Type B pancreatic cell (in vitro differentiated cells): Measurements from ENCODE around the gene PKP3. TPM values are rescaled to one million over a fixed set of nuclear protein-coding genes. Genes with fewer than 3 reads are reported as not detected.

Experiments used
- DNase-seq: peaks from one replicate; pipeline ENCODE4 v3.0.0; 2021; ENCODE audit warnings: mixed read lengths; ENCODE audit not compliant: unreplicated experiment; ENCODE audit errors: extremely low spot score
- H3K27ac Mint-ChIP-seq: 2 replicates; pipeline ENCODE4 v1.8.0; 2021; ENCODE audit warnings: mild to moderate bottlenecking, mixed read lengths
- H3K27me3 Mint-ChIP-seq: 2 replicates; pipeline ENCODE4 v1.8.0; 2021; ENCODE audit warnings: mixed read lengths
- H3K36me3 Mint-ChIP-seq: 2 replicates; pipeline ENCODE4 v1.8.0; 2021; ENCODE audit warnings: mixed read lengths
- H3K4me1 Mint-ChIP-seq: one replicate; pipeline ENCODE4 v1.8.0; 2021; ENCODE audit warnings: mixed read lengths; ENCODE audit not compliant: unreplicated experiment
- H3K4me3 Mint-ChIP-seq: 2 replicates; pipeline ENCODE4 v1.8.0; 2021; ENCODE audit warnings: mild to moderate bottlenecking, mixed read lengths
- H3K9me3 Mint-ChIP-seq: 2 replicates; pipeline ENCODE4 v1.8.0; 2021; ENCODE audit warnings: mixed read lengths
- CTCF ChIP-seq: fragments of 200-600 bp; sonication (generic); conservative IDR thresholded peaks from 2 replicates; pipeline ENCODE4 v1.5.0; 2021; ENCODE audit warnings: antibody characterized with exemption, mild to moderate bottlenecking
- total RNA-seq: library from RNA; stranded (reverse); gene quantifications from 2 replicates; pipeline ENCODE4 v1.2.1, GENCODE V29; 2021; ENCODE audit warnings: low replicate concordance

Gene PKP3
- total RNA-seq, 1 donor from 2014 or later, result 51.6 TPM

- peaks cover 3% of the 10 kb centered on the region for H3K27me3 Mint-ChIP-seq
- H3K27ac Mint-ChIP-seq, result no peak overlapping the region
- H3K36me3 Mint-ChIP-seq, result no peaks in the 10 kb centered on the region
- TF ChIP-seq CTCF, result no peak
- peaks cover 3% of the 10 kb centered on the region for H3K9me3 Mint-ChIP-seq
- no peak for DNase-seq
- H3K4me3 Mint-ChIP-seq, result no peak overlapping the region
- H3K4me1 Mint-ChIP-seq, result peaks cover 28% of the 10 kb centered on the region
Measured at GRCh38 chr11:351411-351810, 42.6 kb upstream of the PKP3 start.

DNA sequence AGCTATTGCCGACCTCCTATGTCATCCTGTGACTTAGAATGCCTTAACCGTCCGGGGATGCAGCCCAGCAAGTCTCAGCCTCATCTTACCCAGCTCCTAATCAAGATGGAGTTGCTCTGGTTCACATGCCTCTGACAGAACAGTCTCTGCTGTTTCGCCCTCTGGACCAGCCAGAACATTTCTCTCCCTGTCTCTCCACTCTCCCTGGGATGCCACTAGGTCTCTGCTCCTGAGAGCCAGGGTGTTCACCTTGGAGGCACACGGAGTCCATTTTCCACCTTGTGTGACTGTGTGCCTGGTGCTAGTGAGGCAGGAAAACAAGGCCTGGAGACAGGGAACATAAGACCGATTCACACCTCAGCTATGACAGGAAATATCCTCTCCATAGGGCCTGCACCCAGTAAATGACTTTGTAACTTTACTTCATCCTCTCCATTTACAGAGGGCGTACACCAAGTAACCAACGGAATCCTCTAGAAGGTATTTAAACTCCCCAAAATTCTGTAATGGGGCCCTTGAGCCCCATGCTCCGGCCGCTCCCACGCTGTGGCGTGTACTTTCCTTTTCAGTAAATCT lies 41.5 kb upstream of the PKP3 start:
- Mint-ChIP-seq H3K27ac (peak overlapping the region; percentile 82), H3K27me3 (peaks cover 3% of the 10 kb centered on the region), H3K4me3 (no peak overlapping the region), H3K36me3 (no peaks in the 10 kb centered on the region), H3K4me1 (peaks cover 28% of the 10 kb centered on the region), H3K9me3 (peaks cover 3% of the 10 kb centered on the region)
- DNase-seq, result no peak
- no peak for TF ChIP-seq CTCF

DNA sequence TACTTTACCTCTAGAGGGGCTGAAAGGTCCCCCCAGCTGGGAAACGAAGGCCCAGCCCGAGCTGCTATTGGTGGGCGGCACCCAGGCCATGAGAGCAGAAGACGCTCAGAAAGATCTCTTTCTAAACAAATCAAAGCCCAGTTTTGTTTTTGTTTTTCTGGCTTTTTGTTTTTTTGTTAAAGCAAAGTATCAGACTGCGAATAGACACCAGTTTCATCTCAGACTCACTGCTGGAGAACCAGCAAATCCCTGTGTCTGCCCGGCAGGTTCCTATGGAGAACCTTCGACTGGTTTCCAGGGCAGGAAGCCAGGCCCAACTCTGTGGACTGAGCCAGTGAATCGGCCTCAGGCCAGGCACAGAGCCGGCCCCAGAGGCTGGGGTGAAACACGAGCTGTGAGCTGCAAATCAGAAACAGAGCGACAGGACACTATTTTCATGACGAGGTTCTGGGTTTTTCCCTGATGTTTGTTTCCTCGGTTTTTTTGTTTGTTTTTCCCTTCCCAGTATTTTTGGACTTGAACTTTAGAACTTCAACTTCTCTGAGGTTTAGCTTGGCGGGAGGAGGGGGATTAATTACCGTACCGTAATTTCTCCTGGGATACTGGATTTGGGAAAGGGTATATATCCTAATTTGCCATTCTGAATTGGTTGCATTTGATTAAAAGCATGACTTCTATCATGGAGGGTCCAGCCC lies 40.7 kb upstream of the PKP3 start:
- Mint-ChIP-seq H3K4me3 (peak overlapping the region; percentile 70), H3K9me3 (peaks cover 3% of the 10 kb centered on the region), H3K4me1 (peaks cover 28% of the 10 kb centered on the region), H3K27ac (peak overlapping the region; percentile 82), H3K36me3 (no peaks in the 10 kb centered on the region), H3K27me3 (peaks cover 3% of the 10 kb centered on the region)
- TF ChIP-seq CTCF, result no peak
- no peak for DNase-seq

- Mint-ChIP-seq H3K36me3 (no peaks in the 10 kb centered on the region), H3K27me3 (peaks cover 7% of the 10 kb centered on the region), H3K4me1 (peaks cover 22% of the 10 kb centered on the region), H3K27ac (peak overlapping the region; percentile 59), H3K4me3 (peak overlapping the region; percentile 70), H3K9me3 (peaks cover 3% of the 10 kb centered on the region)
- DNase-seq, result peak; percentile 86
- no peak for TF ChIP-seq CTCF
Measured at GRCh38 chr11:355581-356458, 38.2 kb upstream of the PKP3 start.

DNA sequence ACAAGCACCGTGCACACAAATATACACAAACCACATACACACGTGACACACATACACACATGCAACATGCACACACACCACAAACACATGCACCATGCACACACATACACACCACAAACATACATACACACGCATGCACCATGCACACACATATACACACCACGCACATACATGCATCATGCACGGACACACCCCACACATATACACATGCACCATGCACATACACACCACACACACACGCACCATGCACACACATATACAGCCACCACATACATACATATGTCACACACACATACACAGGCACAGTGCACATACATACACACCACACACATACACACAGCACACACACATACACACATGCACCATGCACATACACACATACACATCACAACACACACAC lies 37.4 kb upstream of the PKP3 start:
- Mint-ChIP-seq H3K4me1 (peaks cover 20% of the 10 kb centered on the region), H3K36me3 (no peaks in the 10 kb centered on the region), H3K27ac (no peak overlapping the region), H3K9me3 (peaks cover 3% of the 10 kb centered on the region), H3K4me3 (no peak overlapping the region), H3K27me3 (peaks cover 7% of the 10 kb centered on the region)
- DNase-seq, result no peak
- TF ChIP-seq CTCF, result no peak
